Esophagus muscularis mucosa (tissue), 4 donors: ENCODE data around the gene FXYD4.

ENCODE experiments used
- CTCF ChIP-seq, 3 experiments: fragments of 200-600 bp in 2 of 3; fragments of 450-650 bp in 1 of 3; sonication (generic) in 2 of 3; IDR thresholded peaks; one replicate each; pipeline ENCODE4 v1.5.1; 2017 to 2019; ENCODE audit warnings: antibody characterized with exemption in 3 of 3, mild to moderate bottlenecking in 2 of 3, moderate library complexity in 1 of 3
- EP300 ChIP-seq: sonication (generic); formaldehyde crosslinking; IDR thresholded peaks from one replicate; pipeline ENCODE4 v1.6.1; 2017; ENCODE audit warnings: antibody characterized with exemption
- POLR2A ChIP-seq: fragments of 450-650 bp; IDR thresholded peaks from one replicate; pipeline ENCODE4 v1.6.1; 2017; ENCODE audit warnings: antibody characterized with exemption, moderate library complexity, mild to moderate bottlenecking, low read depth
- POLR2AphosphoS5 ChIP-seq, 2 donors: sonication (generic); formaldehyde crosslinking; IDR thresholded peaks; one replicate each; pipeline ENCODE4 v1.6.1; 2017; ENCODE audit warnings: antibody characterized with exemption in 2 of 2

GRCh38 chr10:43415544-43415943 lies 44.1 kb downstream of the FXYD4 start:
- TF ChIP-seq CTCF (IDR thresholded peaks at IDR 0.05) (no peak), EP300 (no peak), POLR2A (no peak), POLR2AphosphoS5 (IDR thresholded peaks at IDR 0.05) (no peak)
